Left ventricle myocardium superior (tissue), 1 donor: ENCODE measurements around the gene GNG10. TPM values are rescaled to one million over a fixed set of nuclear protein-coding genes. Genes with fewer than 3 reads are reported as not detected.
"Not testable (repeated sequence)": the region's sequence is repeated elsewhere in the genome, so short reads cannot be mapped to it uniquely, and the experiment has no call there.

Source experiments
- ATAC-seq: fragments of 200-7000 bp; cut with Tn5 transposase; one replicate; pipeline ENCODE4 v1.9.1; 2020; ENCODE audit warnings: mild to moderate bottlenecking, moderate library complexity
- DNase-seq: peaks from one replicate; pipeline ENCODE4 v3.0.0-alpha.2; 2020
- intact Hi-C: fragments of 100-400 bp; cut with micrococcal nuclease; formaldehyde crosslinking; loops from one replicate; pipeline ENCODE4 v1.11.0; 2022
- long read RNA-seq: library from polyadenylated mRNA; unstranded; transcript quantifications from one replicate; pipeline ENCODE4 v2.0.0, GENCODE V29; 2021
- total RNA-seq: library from RNA; stranded (reverse); fragmentation: NEBNext Ultra II Directional; extraction: Animal tissue kit (Norgen Biotek cat#: 25700); gene quantifications from one replicate; pipeline ENCODE4 v1.2.1, GENCODE V29; 2021
- donor health status: DM: no; HTN: yes; CAD: no; lungs with severe emphysema.

GNG10 gene
- total RNA-seq = 26.6 TPM
- long read RNA-seq, transcript GNG10-201 (3 exons, 1,491 nt) = major isoform, 46 of 46 reads
- long read RNA-seq, partial matches to known transcripts = 0 of 46 reads
- long read RNA-seq, other reads (novel, unspliced or antisense) = 0 of 46 reads

GRCh38 chr9:111661150-111661801 is at the start of gene GNG10:
Gene GNG10, plus strand, starts transcription at chr9:111661605. Its CDS starts 30 bp downstream, at chr9:111661635.
- ATAC-seq = peak; percentile 98
- intact Hi-C loops = no loop called here
- DNase-seq = peak; percentile 84

GRCh38 chr9:111613436-111614040 is 47.9 kb upstream of the GNG10 start:
- no peak for ATAC-seq
- intact Hi-C loops = no loop called here
- no peak for DNase-seq

- intact Hi-C loops = no loop called here
- ATAC-seq (no peak), DNase-seq (no peak)
Observed at GRCh38 chr9:111615928-111616327, 45.5 kb upstream of the GNG10 start.

- DNase-seq, intact Hi-C loops, ATAC-seq: not testable (repeated sequence)
Observed at GRCh38 chr9:111617349-111617748, 44.1 kb upstream of the GNG10 start.

- DNase-seq (no peak), ATAC-seq (peak; percentile 79)
- intact Hi-C loops = no loop called here
Observed at GRCh38 chr9:111621895-111622480, 39.4 kb upstream of the GNG10 start.

GRCh38 chr9:111622626-111623025 is 38.8 kb upstream of the GNG10 start:
- ATAC-seq = peak; percentile 26
- no peak for DNase-seq
- intact Hi-C loops = no loop called here

- intact Hi-C loops = no loop called here
- no peak for ATAC-seq
- DNase-seq = no peak
Observed at GRCh38 chr9:111627260-111627963, 34.0 kb upstream of the GNG10 start.

GRCh38 chr9:111628411-111628810 is 33.0 kb upstream of the GNG10 start:
- ATAC-seq = no peak
- no peak for DNase-seq
- intact Hi-C loops = no loop called here

- intact Hi-C loops = no loop called here
- ATAC-seq = peak; percentile 31
- no peak for DNase-seq
Observed at GRCh38 chr9:111630182-111630963, 31.0 kb upstream of the GNG10 start.

GRCh38 chr9:111630964-111631213 is 30.5 kb upstream of the GNG10 start:
- intact Hi-C loops = no loop called here
- no peak for DNase-seq
- no peak for ATAC-seq

- intact Hi-C loops = no loop called here
- peak; percentile 100 for ATAC-seq
- peak; percentile 97 for DNase-seq
Observed at GRCh38 chr9:111631214-111631971, 30.0 kb upstream of the GNG10 start, which contains the start of gene DNAJC25. Gene DNAJC25, plus strand, starts transcription at chr9:111631334. Its CDS starts 74 bp downstream, at chr9:111631408.

- ATAC-seq = no peak
- DNase-seq = no peak
- intact Hi-C loops = no loop called here
Observed at GRCh38 chr9:111632060-111632459, 29.3 kb upstream of the GNG10 start.

- no peak for ATAC-seq
- no peak for DNase-seq
- intact Hi-C loops = no loop called here
Observed at GRCh38 chr9:111632695-111633388, 28.6 kb upstream of the GNG10 start.

- intact Hi-C loops = no loop called here
- ATAC-seq (no peak), DNase-seq (no peak)
Observed at GRCh38 chr9:111633389-111633736, 28.0 kb upstream of the GNG10 start.

- intact Hi-C loops = no loop called here
- DNase-seq (no peak), ATAC-seq (no peak)
Observed at GRCh38 chr9:111634860-111635259, 26.5 kb upstream of the GNG10 start.

GRCh38 chr9:111637421-111637950 is 23.9 kb upstream of the GNG10 start:
- intact Hi-C loops = no loop called here
- no peak for ATAC-seq

GRCh38 chr9:111644195-111644772 is 17.1 kb upstream of the GNG10 start:
- intact Hi-C loops = no loop called here
- no peak for ATAC-seq

More at GRCh38 chr9:111637421-111637950, 23.9 kb upstream of the GNG10 start:
- DNase-seq = no peak

More at GRCh38 chr9:111644195-111644772, 17.1 kb upstream of the GNG10 start:
- DNase-seq = no peak
